Hepatocyte (in vitro differentiated cells): Measurements from ENCODE around the gene FAM227B.

ENCODE experiments used
- EZH2 ChIP-seq: fragments of 200-600 bp; sonication (generic); IDR thresholded peaks from 2 replicates; pipeline ENCODE4 v1.6.1; 2016; ENCODE audit warnings: antibody characterized with exemption, mild to moderate bottlenecking, borderline replicate concordance
- EZH2phosphoT487 ChIP-seq: fragments of 200-600 bp; sonication (generic); IDR thresholded peaks from one replicate; pipeline ENCODE4 v1.6.1; 2018; ENCODE audit warnings: antibody characterized with exemption, mild to moderate bottlenecking, low read depth, moderate library complexity; ENCODE audit not compliant: unreplicated experiment, severe bottlenecking
- TF ChIP-seq, protein P1 (sequence below): fragments of 200-600 bp; sonication (generic); IDR thresholded peaks from 2 replicates; pipeline ENCODE4 v1.5.1; 2016; ENCODE audit warnings: antibody characterized with exemption, mild to moderate bottlenecking; ENCODE audit not compliant: poor library complexity

DNA sequence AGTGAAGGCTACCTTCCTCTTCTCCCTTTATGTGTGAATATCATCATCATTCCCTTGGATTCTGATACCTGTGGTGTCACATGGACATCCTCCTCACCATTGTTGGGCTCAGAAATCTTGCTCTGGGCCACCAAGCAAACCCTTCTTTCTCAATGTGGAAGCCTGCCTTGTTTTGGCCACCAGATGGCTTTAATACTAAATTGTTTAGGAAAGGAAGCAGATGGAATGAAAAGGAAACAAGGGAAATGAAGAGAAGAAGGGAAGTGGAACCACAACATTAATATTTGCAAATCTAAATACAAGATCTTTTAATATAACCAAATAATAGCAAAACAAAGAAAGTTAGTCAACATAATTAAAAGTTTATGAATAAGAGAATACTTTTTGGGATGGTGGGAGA, 14.0 kb downstream of the FAM227B start:
- TF ChIP-seq, protein P1, sequence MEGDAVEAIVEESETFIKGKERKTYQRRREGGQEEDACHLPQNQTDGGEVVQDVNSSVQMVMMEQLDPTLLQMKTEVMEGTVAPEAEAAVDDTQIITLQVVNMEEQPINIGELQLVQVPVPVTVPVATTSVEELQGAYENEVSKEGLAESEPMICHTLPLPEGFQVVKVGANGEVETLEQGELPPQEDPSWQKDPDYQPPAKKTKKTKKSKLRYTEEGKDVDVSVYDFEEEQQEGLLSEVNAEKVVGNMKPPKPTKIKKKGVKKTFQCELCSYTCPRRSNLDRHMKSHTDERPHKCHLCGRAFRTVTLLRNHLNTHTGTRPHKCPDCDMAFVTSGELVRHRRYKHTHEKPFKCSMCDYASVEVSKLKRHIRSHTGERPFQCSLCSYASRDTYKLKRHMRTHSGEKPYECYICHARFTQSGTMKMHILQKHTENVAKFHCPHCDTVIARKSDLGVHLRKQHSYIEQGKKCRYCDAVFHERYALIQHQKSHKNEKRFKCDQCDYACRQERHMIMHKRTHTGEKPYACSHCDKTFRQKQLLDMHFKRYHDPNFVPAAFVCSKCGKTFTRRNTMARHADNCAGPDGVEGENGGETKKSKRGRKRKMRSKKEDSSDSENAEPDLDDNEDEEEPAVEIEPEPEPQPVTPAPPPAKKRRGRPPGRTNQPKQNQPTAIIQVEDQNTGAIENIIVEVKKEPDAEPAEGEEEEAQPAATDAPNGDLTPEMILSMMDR = no peak
- TF ChIP-seq EZH2phosphoT487 (no peak), EZH2 (no peak)
